GM21737 (cell line): Measurements from ENCODE around the gene ZNF888.
"Not testable (repeated sequence)": the region's sequence is repeated elsewhere in the genome, so short reads cannot be mapped to it uniquely, and the experiment has no call there.

Source experiments
- ATAC-seq: cut with Tn5 transposase; IDR thresholded peaks from one replicate; pipeline ENCODE4 v1.9.1; 2021; ENCODE audit warnings: mild to moderate bottlenecking, moderate library complexity; ENCODE audit not compliant: unreplicated experiment

ZNF888 gene

DNA sequence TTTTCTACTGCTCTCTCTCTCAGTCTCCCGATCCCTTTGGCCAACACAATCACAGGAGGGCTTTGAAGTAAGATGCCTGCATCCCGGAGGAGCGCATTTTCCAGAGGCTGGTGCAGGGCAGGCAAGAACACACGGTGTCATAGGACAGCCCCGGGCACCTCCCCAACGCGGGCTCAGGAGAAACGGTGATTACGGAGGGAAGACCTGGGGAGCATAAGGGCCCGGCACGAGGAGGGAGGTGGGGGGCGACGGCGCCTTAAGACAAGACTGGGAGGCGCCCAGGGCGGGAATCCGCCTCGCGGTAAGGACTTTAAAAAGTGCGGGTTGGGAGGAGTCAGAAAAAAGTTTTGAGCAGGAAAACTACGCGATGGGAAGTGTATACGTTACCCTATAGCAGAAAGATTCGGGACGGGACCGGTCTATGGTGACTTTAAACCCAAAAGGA lies 18.7 kb upstream of the ZNF888 start:
- peak; percentile 24 for ATAC-seq

DNA sequence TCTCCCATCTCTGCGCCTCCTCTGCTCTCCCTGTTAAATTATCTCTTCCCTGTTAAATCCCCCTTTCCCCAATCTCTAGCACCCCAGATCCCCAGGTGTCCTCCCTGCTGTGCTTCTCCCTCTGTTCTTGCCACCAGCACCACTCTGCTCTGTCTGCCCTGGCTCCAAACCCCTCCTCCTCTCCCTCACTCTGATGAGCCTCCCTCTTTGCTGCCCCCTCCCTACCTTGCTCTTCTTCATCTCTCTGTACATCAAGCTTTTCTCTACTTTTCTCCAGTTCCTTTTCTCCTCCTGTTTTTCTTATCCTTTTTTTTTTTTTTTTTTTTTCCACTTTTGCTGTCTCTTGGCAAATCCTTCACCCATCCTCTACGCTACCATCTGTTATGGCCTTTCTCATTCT lies 18.3 kb upstream of the ZNF888 start:
- not testable (repeated sequence) for ATAC-seq

DNA sequence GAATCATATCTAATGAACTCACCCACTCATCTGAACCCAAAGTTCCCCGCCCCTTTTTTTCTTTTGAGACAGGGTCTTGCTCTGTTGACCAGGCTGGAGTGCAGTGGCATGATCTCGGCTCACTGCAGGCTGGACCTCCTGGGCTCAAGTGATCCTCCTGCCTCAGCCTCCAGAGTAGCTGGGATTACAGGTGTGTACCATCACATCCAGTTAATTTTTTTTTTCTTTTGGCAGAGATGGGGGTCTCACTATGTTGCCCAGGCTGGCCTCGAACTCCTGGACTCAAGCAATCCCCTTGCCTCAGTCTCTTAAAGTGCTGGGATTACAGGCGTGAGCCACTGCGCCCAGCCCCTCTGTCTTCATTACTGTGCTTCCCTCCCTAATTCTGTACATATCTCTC lies 17.7 kb upstream of the ZNF888 start:
- not testable (repeated sequence) for ATAC-seq

DNA sequence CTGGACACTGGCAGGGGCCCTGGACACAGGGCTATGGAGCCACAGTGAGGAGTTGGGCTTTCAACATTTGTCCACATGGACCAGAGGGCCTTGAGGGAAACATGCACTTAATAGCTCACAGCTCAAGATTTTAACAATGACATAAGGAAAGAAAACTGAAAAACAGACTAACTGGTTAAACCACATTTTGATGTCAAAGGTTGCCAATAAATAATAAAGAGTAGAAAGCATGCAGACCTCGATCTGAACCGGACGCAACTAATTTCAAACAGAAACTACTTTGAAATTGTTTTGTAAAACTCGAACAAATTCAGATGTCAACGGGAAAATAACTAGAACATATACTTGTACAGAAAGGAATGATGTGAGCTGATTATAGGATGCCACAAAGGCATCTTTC lies 15.5 kb upstream of the ZNF888 start:
- ATAC-seq, result no peak

DNA sequence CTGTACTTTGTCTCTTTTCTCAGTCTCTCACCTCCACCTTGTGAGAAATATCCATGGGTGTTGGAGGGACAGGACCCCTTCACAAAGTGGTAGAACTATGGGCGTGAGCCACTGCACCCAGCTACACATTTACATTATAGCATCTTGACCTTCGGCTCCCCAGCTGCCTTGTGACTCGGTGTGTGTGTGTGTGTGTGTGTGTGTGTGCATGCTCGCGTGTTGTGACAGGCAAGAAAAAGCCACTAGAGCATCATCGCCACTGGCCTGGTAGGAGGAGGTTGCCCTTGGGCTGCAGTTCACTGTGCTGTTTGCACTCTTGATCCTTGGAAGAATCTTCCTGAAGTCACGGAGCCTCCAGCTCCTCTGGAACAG lies 13.7 kb upstream of the ZNF888 start:
- no peak for ATAC-seq

DNA sequence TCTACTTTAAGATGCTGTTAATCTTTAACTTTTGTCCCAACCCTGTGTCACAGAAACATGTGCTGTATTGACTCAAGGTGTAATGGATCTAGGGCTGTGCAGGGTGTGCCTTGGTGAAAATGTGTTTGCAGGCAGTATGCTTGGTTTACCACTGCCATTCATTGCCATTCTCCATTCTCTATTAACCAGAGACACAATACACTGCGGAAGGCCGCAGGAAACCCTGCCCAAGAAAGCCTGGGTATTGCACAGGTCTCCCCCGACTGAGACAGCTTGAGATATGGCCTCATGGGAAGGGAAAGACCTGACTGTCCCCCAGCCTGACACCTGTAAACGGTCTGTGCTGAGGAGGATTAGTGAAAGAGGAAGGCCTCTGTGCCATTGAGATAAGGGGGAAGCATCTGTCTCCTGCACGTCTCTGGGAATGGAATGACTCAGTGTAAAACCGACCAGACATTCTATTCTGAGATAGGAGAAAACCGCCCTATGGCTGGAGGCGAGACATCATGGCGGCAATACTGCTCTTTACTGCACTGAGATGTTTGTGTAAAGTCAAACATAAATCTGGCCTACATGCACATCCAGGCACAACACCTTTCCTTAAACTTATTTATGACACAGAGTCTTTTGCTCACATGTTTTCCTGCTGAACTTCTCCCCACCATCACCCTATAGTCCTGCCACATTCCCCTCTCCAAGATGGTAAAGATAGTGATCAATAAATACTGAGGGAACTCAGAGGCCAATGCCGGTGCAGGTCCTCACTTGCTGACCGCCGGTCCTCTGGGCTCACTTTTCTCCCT lies 13.1 kb upstream of the ZNF888 start:
- no peak for ATAC-seq

DNA sequence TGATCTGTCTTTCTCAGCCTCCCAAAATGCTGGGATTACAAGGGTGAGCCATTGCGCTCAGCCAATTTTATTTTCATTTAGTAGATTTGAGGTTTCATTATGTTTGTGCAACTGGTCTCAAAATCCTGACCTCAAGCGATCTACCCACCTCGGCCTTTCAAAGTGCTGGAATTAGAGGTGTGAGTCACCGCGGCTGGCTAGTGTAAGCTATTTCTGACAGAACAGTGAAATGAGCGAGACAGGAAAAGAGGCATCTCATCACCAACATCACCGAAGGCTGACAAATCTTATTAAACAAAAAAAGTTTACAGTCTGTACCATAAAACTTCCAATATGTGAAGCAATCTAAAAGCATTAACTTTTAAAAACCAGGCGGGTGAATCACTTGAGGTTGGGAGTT lies 12.2 kb upstream of the ZNF888 start:
- ATAC-seq, result no peak

DNA sequence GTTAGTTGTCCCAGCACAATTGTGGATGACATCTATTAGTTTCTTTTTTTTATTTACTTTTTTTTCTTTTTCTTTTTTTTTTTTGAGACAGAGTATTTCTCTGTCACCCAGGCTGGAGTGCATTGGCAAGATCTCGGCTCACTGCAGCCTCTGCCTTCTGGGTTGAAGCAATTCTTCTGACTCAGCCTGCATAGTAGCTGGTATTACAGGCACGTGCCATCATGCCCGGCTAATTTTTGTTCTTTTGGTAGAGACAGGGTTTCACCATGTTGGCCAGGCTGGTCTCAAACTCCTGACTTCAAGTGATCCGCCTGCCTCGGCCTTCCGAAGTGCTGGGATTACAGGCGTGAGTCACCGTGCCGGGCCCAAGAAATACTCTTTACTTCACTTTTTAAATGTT lies 1.4 kb upstream of the ZNF888 start:
- ATAC-seq, result not testable (repeated sequence)

DNA sequence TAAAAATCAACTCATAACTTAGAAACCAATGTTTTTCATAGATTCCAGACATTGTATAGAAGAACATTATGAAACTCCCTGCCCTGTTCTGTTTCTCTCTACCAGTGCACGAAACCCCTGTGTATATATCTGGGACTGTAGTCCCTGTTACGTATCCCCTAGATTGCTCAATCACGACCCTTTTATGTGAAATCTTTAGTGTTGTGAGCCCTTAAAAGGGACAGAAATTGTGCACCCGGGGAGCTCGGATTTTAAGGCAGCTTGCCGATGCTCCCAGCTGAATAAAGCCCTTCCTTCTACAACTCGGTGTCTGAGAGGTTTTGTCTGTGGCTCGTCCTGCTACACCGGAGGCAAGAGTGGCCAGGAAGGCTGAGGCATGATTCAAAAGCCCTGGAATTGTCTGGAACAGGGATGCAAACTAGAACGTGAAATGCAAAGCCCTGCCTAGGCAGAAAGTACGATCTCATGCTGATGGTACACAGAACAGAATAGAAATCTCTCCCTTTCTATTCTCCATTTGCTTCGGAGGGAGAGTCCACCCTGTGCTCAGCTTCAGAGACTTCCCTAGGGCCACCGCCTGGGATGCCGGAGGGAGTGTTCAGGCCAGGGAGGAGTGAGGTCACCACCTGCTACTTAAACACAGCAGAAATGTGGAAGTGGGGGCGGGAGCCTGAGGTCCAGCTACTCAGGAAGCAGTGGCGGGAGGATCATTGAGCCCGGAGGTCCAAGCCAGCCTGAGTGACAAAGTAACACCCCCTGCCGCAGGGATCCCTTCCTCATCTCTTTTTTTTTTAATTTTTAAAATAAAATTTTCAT lies 758 bp upstream of the ZNF888 start:
- no peak for ATAC-seq

DNA sequence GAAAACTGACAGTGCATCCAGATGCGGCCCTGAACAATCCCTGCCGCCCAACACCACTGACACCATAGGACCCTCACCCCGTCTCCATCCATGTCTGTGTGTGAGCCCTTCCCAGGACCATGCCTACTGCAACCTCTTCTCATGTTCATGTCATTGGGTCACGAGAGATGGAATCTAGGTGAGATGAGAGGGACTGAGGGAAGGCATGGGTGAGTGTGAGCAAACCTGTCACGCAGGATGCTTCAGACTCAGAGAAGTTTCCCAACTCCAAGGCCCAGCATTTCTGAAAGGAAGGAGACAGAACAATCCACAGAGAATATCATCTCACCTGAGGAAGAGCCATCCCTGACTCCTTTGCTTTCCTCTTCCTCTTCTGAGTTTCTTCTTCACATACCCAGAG lies 5.7 kb downstream of the ZNF888 start:
- no peak for ATAC-seq

DNA sequence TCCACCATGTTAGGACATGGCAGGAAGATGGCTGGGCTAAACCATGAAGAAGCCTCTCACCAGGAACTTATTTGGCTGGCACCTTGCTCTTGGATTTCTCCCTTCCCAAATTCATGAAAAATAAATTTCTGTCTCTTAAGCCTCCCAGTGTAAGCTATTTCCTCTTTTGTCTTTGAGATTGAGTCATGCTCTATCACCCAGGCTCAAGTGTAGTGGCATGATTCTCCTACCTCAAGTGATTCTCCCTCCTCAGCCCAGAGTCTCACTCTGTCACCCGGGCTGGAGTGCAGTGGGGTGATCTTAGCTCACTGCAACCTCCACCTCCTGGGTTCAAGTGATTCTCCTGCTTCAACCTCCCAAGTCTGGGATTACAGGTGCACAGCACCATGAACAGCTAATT lies 12.6 kb downstream of the ZNF888 start:
- ATAC-seq, result no peak

DNA sequence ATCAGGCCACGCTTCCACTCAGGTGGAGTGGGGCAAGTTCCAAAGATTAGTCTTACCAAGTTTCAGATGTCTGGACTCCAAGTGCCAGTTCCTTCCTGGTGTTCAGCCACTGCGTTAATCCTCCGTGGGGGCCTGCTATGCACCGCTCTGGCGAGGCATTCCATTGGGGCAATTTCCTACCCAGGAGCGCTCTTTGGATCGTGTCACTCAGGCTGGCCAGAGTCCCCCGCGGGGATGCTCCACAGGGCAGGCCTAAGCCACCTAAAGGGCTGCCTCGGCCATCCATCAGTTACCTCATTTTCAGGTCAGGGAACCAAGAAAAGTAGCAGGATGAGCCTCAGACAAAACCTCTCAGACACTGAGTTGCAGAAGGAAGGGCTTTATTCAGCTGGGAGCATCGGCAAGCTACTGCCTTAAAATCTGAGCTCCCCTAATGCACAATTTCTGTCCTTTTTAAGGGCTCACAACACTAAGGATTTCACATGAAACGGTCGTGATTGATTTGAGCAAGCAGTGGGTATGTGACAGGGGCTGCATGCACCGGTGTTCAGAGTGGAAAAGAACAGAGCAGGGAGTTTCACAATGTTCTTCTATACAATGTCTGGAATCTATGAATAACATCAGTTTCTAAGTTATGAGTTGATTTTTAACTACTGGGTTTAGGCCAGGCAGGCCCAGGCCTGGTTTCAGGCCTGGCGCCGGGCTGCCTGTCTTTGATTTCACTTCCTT lies 19.0 kb downstream of the ZNF888 start:
- not testable (repeated sequence) for ATAC-seq

DNA sequence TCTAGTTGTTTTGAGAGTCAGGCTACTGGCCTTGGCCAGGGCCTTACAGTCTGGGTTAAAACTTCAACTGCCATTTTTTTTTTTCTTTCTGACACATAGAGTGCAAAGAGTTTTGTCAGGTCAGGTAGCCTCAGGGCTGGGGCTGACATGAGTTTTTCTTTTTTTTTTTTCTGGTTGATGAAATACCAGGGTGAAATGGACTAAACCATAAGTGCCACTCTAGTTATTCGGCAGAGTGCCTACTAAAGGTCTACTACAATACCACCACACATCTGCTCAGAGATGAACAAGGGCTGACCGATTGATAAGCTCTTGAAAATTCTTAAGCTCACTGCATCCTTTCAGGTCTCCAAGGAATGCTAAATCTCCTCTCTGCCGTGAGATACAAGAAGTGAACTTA lies 21.4 kb downstream of the ZNF888 start:
- ATAC-seq, result no peak

DNA sequence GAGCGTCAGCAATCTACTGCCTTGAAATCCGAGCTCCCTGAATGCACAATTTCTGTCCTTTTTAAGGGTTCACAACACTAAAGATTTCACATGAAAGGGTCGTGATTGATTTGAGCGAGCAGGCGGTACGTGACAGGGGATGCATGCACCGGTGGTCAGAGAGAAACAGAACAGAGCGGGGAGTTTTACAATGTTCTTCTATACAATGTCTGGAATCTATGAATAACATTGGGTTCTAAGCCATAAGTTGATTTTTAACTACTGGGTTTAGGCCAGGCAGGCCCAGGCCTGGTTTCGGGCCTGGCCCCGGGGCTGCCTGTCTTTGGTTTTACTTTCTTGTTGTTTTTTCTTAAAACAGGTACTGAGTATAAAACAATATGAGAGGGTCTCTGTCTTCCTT lies 24.6 kb downstream of the ZNF888 start:
- not testable (repeated sequence) for ATAC-seq

DNA sequence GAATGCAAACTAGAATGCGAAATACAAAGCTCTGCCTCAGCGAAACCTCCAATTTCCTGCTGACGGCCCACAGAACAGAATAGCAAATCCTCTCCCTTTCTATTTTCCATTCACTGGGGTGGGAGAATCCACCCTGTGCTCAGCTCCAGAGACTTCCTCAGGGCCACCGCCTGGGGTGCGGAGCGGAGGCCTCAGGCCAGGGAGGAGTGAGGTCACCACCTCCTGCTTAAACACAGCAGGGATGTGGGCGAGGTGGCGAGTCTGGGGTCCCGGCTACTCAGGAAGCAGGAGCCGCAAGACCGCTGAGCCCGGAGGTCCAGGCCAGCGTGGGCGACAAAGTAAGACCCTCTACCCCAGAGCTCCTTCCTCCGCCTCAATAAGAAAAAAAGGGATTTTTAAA lies 25.1 kb downstream of the ZNF888 start:
- no peak for ATAC-seq

DNA sequence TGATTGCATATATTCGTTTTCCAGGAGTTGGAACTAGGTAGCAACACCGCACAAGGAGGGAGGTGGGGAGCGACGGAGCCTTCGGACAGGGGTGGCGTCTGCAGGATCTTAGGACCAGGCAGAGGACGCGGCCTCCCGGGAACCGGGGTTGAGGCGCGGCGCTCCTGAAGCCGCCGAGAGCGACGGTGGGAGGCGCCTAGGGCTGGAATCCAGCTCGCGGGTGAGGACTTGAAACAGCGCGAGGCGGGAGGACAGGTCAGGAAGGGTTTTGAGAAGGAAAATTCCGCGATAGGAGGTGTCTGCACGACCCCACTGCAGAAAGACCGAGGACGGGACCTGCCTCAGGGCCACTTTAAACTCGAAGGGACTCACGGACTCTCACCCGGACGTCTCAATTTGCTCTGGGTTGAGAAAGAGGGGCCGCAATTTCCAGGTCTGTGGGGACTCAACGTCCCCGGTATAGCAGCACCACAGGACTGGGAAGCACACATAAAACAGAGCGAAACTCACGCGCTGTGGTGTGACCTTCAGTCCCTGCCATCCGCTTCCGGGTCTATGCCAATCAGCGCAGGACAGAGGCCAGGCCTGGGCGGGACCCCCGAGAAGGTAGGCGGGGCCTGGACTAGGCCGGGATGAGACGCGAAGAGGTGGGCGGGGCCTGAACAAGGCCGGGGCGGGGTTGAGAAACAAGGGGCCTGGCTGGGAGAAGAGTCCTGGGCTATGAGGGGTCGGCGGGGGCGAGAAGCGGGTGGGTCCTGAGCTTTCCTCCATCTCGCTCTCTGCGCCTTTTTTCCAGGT lies 25.9 kb downstream of the ZNF888 start, which contains the start of gene ZNF320:
Gene ZNF320, minus strand, starts transcription at position 498 of the 798 bp plus-strand sequence. CDS start 7,380 bp downstream, outside the sequence.
- ATAC-seq, result peak; percentile 98

DNA sequence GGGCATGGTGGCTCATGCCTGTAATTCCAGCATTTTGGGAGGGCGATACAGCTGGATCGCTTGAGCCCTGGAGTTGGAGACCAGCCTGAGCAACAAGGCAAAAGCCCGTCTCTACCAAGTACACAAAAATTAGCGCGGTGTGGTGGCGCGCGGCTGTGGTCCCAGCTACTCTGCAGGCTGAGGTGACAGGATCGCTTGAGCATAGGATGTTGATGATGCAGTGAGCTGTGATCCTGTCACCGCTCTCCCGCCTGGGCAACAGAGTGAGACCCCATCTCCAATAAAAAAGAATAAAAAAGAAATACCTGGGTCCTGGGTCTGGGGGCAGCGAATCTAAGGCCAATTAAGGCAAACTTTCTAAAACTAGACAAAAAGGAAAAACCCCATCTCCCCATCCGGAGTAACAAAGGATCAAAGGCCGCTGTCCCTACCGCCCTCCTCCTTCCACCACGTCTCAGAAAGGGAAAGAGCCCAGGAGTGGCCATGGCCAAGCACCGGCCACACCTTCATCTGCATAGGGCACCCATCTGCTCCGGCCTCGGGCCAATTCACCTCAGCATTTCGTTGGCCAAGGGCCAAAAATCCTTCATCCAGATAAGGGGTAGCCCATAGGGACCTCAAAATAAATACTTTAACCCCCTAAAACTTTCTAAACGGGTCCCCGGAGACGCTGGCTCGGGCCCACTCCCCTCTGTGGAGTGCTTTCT lies 26.6 kb downstream of the ZNF888 start:
- no peak for ATAC-seq

DNA sequence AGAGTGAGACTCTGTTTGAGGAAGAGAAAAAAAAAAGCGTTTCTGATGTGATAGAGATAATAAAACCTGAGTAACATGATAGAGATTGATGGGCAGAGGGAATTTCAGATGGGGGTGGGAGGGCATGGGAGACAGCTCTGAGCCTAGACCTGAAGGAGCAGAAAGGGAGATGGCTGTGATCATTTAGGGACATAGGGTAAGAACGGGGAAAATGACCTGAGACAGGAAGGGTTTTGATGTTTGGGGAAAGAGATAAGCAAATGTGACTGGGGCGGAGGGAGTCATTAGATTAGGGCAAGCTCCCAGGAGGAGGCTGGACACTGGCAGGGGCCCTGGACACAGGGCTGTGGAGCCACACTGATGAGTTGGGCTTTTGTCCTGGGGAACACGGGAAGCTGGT lies 31.9 kb downstream of the ZNF888 start:
- no peak for ATAC-seq

DNA sequence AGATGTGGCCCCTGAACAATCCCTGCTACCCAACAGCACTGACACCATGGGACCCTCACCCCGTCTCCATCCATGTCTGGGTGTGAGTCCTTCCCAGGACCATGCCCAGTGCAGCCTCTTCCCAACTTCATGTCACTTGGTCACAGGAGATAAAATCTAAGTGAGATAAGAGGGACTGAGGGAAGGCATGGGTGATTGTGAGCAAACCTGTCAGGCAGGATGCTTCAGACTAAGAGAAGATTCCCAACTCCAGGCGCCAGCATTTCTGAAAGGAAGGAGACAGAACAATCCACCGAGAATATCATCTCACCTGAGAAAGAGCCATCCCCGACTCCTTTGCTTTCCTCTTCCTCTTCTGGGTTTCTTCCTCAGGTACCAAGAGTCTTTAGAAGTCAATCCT lies 33.3 kb downstream of the ZNF888 start:
- ATAC-seq, result no peak

DNA sequence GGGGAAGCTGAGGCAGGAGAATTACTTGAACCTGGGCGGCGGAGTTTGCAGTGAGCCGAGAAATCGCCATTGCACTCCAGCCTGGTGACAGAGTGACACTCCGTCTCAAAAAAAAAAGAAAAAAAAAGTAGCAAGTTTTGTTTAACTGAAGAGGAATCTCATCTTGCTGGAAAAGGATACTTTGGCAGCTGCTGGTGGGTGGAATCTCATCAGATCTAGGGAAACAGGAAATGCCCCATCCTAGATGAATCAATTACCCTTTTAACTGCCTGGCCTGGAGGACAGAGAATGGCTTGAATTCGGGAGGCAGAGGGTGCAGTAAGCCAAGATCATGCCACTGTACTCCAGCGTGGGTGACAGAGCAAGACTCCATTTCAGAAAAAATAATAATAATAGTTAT lies 34.2 kb downstream of the ZNF888 start:
- ATAC-seq, result no peak
